Measurements from ENCODE around the gene SND1.

SND1 gene

GRCh38 chr7:127810696-127811660, 159.0 kb downstream of the SND1 start:
- TF ChIP-seq CTCF (IDR thresholded peaks at IDR 0.05; ENCODE audit: low read length, missing control alignments), result no peak
- DNase-seq (ENCODE audit: low read depth), result no peak
- no peak overlapping the region for H3K4me3 ChIP-seq (replicated peaks; ENCODE audit: low read depth, low read length)

GRCh38 chr7:127812540-127812939, 160.5 kb downstream of the SND1 start:
- no peak for TF ChIP-seq CTCF (IDR thresholded peaks at IDR 0.05; ENCODE audit: low read length, missing control alignments)
- H3K4me3 ChIP-seq (replicated peaks; ENCODE audit: low read depth, low read length), result no peak overlapping the region
- DNase-seq (ENCODE audit: low read depth), result no peak

GRCh38 chr7:127813991-127814541, 162.1 kb downstream of the SND1 start:
- H3K4me3 ChIP-seq (replicated peaks; ENCODE audit: low read depth, low read length), result no peak overlapping the region
- no peak for DNase-seq (ENCODE audit: low read depth)
- TF ChIP-seq CTCF (IDR thresholded peaks at IDR 0.05; ENCODE audit: low read length, missing control alignments), result no peak

GRCh38 chr7:127815631-127816145, 163.7 kb downstream of the SND1 start:
- H3K4me3 ChIP-seq (replicated peaks; ENCODE audit: low read depth, low read length), result no peak overlapping the region
- no peak for DNase-seq (ENCODE audit: low read depth)
- TF ChIP-seq CTCF (IDR thresholded peaks at IDR 0.05; ENCODE audit: low read length, missing control alignments), result no peak

- DNase-seq (ENCODE audit: low read depth), result no peak
These were observed 164.6 kb downstream of the SND1 start for GRCh38 chr7:127816354-127817190.

More at GRCh38 chr7:127816354-127817190, 164.6 kb downstream of the SND1 start:
- TF ChIP-seq CTCF (IDR thresholded peaks at IDR 0.05; ENCODE audit: low read length, missing control alignments), result no peak
- H3K4me3 ChIP-seq (replicated peaks; ENCODE audit: low read depth, low read length), result no peak overlapping the region
